ENCODE results near the gene AGTR1.

DNA sequence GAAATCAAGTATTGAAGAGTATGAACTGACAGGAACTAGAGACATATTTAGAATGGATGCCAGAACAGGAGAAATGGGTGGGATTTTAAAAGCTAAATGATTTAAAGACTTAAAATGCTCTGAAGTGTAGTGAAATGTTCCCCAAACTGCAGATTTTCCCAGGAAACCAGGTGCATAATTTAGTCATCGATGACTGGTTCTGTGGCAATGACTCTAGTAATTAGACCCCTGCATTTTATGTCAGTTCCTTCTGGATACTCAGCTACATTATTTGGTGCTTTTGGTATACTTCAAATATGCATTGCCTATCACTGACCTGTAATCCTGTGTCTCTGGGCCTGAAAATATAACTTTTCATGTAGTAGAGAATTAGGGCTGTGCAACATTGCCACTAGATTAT, 16.8 kb downstream of the AGTR1 start:
- TF ChIP-seq POLR2AphosphoS5 (IDR thresholded peaks at IDR 0.05) = no peak
- no peak for TF ChIP-seq CTCF (IDR thresholded peaks at IDR 0.05 in 8 of 11, conservative IDR thresholded peaks at IDR 0.05 in 3 of 11)
